GM13977 (cell line): Measurements from ENCODE around the gene THEM5.
"Not testable (repeated sequence)": the region's sequence is repeated elsewhere in the genome, so short reads cannot be mapped to it uniquely, and the experiment has no call there.

Source experiments
- DNase-seq: peaks from one replicate; pipeline ENCODE4 v3.0.0; 2012; ENCODE audit warnings: low spot score
- in situ Hi-C: fragments of 300-500 bp; cut with MboI; formaldehyde crosslinking; loops from one replicate; pipeline ENCODE4 v1.12.0; 2022; ENCODE audit warnings: low sequenced_read_pairs, low pct_unique_long_range_greater_than_20kb, mixed read lengths, inconsistent platforms; ENCODE audit not compliant: unreplicated experiment
- TF ChIP-seq, protein P1 (sequence below): IDR thresholded peaks from 2 replicates; pipeline ENCODE4 v1.5.1; 2012; ENCODE audit warnings: mild to moderate bottlenecking, control low read depth; ENCODE audit not compliant: insufficient read depth; ENCODE audit errors: extremely low read depth, missing control alignments

THEM5 gene

DNA sequence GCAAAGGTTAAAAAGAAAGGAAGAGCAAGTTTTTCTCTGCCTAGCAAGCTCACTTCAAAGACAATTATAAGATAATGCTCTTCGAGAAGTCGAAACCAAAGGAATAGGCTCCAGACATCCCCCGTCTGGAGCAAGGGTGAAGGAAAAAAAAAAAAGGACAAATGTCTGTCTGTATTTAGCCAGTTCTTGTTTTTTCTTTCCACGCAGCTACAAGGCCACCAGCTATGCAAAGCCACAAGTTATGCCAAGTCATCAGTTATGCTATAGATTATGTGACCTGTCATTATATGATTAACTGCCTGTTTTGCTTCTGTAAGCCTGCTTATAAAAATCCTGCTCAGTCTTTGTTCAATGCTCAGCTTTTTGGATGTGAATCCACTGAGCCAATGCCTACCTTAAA is 2.4 kb upstream of the THEM5 start:
- DNase-seq = no peak
- in situ Hi-C loops = no loop called here
- TF ChIP-seq, protein P1, sequence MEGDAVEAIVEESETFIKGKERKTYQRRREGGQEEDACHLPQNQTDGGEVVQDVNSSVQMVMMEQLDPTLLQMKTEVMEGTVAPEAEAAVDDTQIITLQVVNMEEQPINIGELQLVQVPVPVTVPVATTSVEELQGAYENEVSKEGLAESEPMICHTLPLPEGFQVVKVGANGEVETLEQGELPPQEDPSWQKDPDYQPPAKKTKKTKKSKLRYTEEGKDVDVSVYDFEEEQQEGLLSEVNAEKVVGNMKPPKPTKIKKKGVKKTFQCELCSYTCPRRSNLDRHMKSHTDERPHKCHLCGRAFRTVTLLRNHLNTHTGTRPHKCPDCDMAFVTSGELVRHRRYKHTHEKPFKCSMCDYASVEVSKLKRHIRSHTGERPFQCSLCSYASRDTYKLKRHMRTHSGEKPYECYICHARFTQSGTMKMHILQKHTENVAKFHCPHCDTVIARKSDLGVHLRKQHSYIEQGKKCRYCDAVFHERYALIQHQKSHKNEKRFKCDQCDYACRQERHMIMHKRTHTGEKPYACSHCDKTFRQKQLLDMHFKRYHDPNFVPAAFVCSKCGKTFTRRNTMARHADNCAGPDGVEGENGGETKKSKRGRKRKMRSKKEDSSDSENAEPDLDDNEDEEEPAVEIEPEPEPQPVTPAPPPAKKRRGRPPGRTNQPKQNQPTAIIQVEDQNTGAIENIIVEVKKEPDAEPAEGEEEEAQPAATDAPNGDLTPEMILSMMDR = no peak

DNA sequence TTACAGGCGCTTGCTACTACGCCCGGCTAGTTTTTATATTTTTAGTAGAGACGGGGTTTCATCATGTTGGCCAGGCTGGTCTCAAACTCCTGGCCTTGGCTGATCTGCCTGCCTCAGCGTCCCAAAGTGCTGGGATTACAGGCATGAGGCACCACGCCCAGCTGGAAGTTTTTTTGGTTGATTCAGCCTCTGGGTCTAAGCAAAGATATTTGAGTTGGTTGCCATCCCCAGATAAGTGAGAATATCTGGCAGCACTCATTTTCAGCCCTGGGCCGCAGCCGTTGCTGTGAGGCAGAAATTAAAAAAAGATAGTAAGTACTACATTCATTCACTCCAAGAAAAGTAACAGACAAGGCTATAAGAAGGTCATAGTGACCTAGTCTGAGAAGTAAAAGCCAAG is 2.0 kb upstream of the THEM5 start:
- DNase-seq, in situ Hi-C loops: not testable (repeated sequence)

DNA sequence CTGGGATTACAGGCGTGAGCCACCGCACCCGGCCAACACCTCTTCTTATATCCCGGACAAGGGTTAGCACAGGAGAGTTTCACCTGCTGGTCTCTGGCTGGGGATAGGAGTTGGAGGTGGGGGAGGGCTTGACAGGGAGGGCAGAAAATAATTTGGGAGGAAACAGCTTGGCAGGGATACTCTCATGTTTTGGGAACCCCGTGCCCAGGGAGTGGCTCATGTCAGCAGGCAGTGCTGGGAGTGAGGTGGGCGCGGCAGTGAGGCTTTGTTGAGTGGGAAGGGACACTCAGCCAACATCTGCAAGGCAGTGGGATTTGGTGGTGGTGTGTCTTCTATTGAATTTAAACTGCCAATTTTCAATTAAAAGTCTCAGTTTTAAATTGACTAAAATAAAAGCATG is 1.1 kb upstream of the THEM5 start:
- in situ Hi-C loops = no loop called here
- no peak for DNase-seq
- TF ChIP-seq, protein P1 = no peak

DNA sequence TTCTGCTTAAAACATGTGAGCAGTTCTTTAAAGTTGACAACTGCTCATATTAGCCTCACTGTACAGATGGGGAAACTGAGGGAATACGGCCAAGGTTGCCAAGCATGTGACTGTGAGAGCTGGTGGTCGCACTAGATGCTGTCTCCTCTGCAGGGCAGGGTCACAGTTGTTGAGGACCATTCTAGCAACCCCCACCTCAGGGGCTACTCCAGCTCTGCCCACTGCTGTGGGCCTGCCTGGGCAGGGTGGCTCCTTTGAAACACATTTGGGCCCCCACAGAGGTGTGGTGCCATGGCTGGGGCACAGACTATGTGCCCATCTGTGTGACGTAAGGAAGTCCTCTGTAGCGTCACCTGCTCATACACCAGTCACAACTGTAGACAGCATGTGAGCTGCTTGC is 779 bp downstream of the THEM5 start:
- TF ChIP-seq, protein P1 = no peak
- in situ Hi-C loops = no loop called here
- no peak for DNase-seq

DNA sequence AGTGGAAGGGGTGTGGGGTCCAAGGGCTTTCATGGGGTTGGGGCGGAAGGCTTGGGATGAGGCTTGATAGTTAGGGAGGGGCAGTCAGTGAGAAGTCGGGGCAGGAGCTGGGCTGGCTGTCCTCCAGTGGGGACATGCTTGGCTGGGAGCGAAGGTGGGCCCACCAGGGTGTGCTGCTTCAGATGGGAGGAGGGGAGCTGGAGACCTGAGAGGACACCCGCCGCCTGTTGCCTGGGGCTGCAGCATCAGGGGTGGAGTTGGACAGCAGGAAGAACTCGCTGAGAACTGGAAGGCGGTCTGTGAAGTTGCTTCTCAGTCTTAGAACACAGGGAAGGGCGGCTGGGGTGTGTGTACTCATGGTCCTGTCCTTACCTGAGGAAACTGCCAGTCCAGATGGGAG is 1.6 kb downstream of the THEM5 start:
- TF ChIP-seq, protein P1 = no peak
- in situ Hi-C loops = no loop called here
- DNase-seq = no peak

DNA sequence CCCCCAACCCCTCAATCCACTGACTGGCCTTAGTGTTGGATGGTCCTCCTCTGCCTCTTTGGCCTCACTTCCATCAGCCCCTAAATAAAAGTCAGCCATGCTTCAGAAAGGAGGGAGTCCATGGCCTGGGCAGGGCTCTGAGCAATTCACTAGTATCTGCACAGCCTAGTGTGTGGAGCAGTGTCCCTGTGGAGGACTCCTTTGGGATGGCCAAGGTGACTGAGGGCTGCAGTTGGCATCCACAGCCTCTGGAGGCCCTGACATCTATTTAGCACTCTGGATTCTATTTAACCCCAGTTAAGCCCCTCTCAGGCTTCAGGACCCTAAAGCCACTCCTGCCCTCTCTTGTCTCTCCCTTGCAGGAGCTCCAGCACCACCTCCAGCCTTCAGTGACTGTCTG is 3.6 kb downstream of the THEM5 start:
- TF ChIP-seq, protein P1 = no peak
- DNase-seq = no peak
- in situ Hi-C loops = no loop called here

DNA sequence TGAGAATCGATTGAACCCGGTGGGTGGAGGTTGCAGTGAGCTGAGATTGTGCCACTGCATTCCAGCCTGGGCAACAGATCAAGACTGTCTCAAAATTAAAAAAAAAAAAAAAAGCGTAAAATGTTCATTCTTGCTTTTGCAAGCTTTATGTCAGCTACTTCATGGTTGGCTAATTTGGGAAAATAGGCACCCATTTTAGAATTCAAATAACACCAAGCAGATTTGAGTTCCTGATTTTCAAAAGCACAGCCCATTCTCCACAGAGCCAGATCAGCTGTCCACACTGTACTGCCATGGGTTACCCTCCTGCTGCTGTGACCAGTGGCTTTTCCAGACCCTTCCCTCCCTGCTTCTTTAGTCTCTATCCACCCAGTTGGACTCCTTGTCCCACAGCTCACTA is 4.4 kb downstream of the THEM5 start:
- TF ChIP-seq, protein P1 = no peak
- DNase-seq = no peak
- in situ Hi-C loops = no loop called here
